CD4-positive, alpha-beta T cell treated with Interleukin-4 for 4 hours (primary cell): ENCODE results near the gene COL15A1.

Source experiments
- DNase-seq: peaks from one replicate; pipeline ENCODE4 v3.0.0-alpha.2; 2020

COL15A1 gene

DNA sequence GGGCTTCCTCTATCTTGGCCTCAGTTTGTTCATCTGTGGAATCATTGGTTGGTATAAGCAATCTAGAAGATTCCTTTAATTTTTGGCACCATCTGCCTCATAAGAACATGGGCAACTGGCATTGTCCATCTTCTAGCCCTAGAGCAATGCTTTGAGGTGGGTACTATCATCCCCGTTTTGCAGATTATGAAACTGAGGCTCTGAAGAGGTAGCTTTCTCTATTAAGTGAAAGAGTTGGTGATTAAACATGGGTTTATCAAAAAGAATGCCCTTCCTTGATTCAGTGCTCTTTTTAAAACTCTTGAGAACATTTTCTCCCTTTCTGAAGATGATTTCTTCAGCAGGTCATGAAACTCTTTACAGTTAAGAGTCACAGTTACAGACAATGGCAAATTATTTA, 118.8 kb downstream of the COL15A1 start:
- no peak for DNase-seq

DNA sequence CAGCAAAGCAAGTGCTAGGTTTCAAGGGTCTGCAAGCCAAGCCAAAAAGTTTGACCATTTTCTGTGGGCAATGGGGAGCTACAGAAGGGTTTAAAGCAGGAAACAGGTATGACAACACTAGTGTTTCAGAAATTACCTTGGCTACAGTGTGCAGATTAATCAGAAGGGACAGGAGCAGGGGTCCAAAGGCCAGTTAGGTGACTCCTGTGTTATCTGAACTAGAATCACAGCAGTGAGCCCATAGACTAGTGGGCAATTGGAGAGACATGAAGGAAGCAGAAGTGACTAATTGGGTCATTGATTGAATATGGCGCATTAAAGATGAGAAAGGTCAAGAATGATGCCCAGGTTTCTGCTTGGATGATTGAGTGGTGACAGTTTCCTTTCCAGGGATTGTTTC, 119.8 kb downstream of the COL15A1 start:
- no peak for DNase-seq

DNA sequence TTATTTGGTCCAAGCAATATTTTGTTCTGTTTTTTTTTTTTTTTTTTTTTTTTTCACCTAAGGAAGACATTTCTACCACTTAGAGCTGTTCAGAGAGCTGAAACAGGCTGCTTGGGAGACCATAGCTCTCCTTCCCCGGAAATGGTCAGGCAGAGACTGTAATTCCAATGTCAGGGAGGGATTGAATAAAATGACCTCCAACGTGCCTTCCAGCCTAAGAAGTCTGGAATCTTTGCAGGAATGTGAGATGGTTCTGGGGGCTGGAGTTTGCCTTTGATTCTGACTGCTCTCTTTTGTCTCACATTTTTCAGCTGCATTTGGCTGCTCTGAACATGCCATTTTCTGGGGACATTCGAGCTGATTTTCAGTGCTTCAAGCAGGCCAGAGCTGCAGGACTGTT, 122.9 kb downstream of the COL15A1 start:
- no peak for DNase-seq

DNA sequence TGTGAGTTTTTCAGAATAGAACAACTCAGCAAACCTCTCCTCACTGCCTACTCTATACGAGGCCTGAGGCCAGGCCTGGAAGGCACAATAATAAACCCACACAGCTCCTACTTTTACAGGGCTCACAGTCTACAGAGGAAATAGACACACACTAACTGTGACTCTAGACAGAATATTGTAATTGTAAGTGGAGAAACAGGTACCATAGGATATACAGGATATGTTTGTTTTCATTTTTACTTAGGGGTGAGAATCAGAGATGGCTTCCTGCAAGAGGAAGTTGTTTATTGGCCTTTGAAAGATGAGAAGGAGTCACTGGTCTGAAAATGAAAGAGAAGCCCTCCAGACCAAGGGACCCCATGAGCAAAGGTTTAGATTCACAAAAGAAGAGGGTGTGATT, 125.4 kb downstream of the COL15A1 start:
- no peak for DNase-seq

DNA sequence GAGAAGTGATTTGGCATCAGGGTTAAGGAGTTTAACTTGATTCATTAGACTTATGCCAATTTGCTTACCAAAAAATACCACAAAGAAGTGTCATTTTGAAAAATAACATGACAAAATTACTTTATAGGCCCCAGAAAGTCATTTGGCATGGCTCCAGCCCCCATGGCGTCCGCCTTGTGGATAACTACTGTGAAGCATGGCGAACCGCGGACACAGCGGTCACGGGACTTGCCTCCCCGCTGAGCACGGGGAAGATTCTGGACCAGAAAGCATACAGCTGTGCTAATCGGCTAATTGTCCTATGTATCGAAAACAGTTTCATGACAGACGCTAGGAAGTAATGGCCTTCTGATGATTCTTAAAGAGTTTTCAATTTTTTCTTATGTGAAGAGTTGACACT, 125.8 kb downstream of the COL15A1 start:
- DNase-seq: no peak

DNA sequence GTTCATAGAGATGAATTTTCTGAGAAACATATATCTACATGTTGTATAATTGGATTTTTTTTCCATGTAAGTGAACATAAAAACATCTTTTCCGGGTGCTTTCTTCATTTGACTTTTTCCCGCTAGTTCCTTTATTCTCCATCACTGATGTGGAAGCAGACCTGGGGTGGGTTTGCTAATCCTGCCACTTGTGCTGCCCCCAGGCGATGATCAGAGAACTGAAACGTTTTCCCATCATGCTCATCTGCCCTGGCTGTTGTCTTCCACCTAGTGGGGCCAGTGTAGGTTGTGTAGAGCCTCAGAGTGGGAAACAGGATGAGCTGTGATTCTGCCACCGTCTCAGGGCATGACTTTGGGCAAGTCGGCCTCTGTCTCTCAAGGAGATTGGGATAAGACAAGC, 127.0 kb downstream of the COL15A1 start:
- DNase-seq: no peak

DNA sequence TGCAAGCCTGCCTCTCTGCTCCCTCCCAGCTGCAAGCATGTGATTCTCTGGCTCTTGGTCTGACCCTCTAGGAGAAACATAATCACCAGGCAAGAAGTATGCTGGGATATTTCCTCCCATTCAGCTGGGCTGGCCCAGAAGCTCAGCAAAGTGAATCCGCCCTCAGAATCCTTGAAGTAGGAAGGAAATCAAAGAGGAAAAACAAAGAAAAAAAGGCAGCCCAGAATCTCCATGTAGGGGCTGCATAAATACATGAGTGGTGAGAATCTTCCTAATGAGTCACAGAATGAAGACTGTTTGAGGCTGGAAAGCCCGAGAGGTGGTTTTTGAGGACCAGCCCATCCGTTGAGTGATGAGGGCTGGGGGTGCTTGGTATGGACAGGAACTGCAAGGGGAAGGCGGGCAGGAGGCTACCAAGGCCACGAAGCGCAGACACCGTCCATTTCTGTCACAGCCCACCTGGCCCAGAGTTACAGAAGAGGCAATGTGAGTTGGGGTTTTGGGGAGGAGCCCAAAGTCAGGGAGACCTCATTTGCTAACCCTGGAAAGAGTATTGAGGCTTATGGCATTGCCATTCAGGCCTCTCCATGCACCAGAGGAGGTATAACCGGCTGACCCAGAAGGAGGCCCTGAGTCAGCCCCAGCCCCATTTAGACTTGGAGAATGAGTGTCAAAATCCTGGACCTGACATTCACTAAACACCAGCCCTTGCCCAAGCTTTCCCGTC, 127.8 kb downstream of the COL15A1 start:
- DNase-seq: no peak

DNA sequence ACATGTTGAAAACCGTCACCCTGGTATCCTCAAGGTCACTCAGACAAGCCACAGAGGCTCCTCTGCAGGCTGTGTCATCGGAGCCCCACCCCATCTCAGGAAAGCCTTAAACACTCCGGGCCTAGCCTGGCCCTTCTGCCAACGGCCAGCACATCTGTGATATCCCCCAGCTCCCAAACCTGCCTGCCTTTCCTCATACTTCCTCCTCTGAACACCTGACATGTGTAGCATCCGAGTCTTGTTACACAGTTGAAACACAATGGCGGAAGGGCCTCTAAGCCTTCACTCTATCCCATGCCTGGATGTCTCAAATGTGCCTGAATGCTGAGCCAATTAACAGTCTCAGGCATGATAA, 128.3 kb downstream of the COL15A1 start:
- DNase-seq: no peak

DNA sequence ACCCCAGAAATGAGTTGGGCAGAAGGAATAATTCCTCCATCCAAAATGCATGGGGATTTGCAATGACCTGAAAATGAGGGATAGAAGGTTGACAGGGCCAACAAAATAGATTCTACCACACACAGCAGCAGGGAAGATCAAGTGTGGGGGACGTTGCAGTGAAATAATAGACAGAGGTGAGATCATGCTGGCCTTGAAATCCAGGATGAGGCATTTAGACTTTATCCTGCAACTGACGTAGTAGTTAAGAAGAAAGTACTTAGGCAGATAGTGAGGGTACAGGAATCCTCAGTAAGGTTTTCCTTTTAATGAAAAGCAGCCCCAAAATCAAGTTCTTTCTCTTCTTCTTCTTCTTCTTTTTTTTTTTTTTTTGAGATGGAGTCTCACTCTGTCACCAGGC, 129.6 kb downstream of the COL15A1 start:
- no peak for DNase-seq

DNA sequence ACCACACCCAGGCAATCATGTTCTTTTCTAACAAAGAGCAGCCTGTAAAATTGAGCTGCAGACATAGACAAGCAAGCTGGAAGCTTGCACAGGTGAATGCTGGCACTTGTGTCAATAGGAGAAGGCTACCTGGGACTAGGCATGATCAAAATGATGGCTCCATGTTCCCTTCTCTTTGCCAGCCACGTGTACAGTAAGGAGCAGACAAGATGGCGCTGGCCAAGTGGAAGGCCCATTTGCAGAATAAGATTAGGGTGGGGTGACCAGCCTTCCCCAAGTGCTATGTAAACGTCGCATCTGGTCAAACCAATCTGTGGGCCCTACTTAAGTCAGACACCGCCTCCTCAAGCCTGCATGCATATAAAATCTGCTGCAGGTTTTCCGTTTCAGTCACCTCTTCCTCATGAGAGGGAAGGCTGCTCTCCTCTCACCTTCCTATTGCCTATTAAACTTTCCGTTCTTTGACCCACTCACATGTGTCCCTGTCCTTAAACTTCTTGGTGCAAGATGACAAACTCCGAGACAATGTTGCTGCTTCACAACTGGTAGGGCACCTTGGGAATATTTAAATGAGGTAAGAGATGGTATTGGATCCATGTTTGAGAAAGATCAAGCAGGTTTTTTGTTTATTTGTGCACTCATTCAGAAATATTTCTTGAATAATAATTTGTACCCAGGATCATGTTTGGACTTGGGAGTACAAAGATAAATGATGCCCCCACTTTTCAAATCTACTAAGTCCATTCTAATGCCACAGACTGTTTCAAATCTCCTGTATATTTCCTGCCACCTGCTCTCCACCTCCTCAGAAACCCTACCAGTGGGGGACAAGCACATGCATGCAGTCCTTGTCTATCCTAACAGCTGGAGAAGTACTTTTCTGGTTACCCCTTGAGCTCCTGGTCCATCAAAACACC, 130.5 kb downstream of the COL15A1 start:
- DNase-seq: no peak

DNA sequence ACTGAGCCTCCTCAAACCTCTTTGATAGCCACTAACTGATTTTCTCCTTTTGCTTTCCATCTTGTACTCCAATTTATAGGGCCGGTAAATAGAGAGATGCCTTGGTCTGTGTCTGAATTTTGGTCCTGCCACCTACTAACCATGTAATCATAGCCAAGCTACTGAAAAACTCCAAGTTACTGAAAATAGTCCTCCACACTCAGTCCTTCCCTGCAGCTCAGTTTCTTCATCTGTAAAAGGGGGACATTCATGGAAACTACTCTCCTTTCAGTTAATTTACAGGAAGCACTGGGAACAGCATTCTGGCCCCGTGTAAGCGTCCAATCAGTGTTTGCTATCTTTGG, 131.2 kb downstream of the COL15A1 start:
- no peak for DNase-seq

DNA sequence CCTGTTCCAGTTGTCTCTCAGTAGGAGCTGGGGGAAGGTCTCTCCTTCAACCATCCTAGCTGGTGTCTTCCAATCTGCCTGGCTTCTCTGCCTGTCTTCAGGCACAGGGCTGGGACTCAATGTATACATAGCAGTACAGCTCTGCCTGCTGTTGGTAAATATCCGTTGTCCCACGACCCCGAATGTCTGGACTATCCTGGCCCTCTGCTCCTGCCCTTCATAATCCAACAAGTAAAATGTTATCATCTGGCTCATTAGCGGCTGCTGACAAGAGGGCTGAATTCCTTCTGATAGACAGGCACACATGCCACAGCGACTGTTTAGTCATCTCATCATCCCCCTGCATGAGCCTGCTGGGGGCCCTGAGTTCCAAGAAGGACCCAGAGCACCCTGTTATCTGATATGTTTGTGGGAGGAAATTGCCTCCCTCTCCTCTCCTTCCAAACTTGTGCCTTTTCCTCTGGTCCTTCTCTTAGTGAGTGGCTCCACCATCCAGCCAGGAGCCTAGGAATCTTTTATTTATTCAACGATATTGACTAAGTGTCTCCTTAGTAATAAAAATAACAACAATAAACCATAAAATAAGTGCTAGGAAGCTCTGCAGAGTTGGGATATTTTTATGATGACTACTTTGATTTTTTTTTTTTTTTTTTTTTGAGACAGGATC, 131.7 kb downstream of the COL15A1 start:
- DNase-seq: no peak

DNA sequence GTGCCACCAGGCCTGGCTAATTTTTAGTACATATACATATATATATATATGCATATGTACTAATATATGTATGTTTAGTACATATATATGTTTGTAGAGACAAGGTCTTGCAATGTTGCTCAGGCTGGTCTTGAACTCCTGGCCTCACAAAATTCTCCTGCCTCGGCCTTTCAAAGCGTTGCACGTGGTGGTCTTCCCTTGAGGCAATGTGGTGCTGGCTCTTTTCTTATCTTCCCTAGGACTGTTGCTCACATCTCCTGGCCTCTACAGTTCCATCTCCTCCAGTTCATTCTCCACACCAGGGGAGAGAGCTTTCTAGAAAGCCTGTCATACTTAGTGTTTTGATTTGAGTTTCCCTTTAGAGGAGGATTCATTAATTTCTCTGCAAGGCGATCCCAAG, 132.3 kb downstream of the COL15A1 start:
- DNase-seq: no peak

DNA sequence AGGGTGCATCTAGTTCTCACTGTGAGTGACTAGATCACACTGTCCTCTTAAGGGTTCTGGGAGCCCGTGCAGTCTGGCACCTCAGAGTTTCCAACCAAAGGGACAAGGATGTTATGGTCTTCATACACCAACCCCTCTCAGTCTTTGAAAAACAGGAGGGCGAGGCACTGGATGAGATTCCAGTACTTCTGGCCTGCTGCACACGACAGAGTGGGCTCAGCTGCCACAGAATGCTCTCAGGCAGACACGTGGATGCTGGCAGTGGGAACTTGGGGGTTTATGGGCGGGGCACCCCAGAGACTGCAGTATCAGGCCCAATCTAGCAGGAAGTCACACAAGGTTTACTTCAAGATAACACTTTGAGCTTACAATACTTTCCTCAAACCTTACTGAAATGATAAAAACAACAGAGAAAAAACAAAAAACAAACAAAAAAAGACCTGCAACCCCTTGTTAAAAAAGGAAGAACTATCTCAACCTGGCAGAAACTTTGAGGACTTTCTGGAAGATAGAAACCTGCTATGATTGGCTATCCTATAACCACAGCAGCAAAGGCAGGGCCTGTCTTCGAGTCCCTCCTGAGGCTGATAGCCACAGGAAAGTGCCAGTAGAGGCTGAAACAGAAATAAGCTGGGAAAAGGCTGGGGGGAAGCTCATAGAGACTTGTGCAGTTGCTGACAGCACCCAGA, 132.9 kb downstream of the COL15A1 start:
- peak; percentile 65 for DNase-seq

DNA sequence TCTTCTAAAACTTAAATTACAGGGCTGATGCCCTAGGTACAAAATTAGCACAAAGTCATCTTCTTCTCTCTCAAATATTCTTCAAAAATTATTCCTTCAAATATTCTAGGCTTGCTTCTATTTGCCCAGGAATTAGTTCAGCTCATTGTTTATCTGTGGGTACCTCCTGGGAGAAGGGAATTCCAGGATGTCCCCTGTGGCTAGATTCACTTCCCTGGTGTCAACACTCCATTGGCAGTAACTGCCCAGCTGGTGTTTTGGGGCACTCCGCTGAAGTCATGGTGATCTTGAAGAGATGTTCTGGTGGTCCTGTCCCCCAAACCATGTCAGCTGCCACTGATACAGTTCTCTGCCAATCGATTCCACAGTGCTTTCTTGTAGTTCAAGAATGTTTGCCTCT, 135.0 kb downstream of the COL15A1 start:
- DNase-seq: no peak

DNA sequence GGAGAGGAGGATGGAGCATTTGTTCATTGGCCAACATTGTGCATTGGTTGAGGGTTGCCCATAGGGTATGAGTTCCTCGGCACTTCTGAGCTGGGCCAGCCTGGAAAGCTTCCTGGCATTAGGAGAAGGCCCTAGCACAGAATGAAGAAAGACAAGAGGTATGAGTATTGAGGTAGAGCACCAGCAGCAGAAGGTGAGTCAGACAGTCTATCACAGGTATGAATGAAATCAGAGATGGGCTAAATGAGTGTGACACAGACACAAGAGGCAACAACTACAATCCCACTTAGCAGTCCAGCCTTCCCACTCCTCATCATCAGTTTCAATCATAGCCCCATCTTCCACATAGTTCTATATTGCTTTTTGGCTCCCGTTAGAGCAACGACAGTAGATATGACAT, 135.8 kb downstream of the COL15A1 start:
- no peak for DNase-seq

DNA sequence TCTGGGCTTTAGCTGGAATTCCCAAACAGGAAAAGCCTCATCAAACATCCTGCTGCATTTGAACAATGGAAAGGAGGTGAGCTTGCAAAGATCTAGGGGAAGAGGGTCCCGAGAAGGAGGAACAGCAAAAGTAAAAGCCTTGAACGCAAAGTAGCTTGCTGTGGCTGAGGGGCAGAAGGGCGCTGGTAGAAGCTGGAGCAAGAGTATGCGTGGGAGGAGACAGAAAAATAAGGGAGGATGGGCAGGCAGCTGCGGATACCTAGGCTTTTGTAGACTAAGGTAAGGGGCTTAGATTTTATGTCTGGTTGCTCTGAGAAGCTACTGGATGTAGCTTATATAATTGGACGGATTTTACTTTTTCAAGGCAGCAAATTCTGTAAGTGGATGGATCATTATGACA, 139.3 kb downstream of the COL15A1 start:
- no peak for DNase-seq

DNA sequence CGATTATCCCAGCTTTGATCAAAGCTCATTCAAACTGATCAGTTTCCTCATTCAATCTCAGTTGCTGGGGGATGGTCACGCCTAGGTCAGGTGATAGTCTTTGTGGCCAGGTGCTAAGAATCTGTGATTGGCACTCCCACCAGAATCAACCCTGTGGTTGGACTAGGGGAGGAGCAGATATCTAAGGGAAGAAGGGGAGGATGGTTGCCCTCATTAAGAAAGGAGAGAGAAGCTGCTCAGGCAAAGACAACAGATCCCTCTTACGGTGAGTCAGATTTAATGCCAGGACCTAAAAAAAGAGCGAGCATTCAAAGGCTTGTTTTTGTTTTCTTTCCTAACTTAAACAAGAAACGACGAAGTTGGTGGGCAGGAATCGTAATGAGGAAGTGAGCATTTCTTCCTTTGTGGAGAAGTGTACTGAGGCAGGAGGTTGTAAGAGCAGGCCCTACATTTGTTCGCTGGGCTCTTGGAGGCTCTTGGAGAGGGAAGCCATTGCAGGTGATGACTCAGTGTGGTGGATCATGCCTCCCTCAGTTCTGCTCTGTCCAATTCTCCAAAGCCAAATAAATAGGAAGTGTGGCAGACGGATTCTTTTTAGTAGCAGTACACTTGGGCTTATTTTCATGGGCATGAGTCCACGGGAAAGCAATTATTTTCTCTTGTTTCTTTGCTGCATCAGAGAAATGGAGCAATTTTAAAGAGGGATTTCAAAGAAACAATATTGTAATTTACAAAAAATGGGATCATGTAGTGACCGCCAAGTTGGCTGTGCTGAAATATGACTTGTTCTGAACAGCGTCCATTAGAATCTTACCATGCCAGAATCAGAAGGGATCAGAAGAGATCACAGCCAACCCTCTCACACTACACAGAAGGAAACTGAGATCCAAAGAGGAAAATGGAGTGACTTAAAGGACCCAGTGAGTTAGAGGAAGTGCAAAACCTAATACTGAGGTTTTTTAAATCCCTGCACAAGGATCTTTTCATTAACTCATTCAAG, 142.5 kb downstream of the COL15A1 start:
- DNase-seq: no peak

DNA sequence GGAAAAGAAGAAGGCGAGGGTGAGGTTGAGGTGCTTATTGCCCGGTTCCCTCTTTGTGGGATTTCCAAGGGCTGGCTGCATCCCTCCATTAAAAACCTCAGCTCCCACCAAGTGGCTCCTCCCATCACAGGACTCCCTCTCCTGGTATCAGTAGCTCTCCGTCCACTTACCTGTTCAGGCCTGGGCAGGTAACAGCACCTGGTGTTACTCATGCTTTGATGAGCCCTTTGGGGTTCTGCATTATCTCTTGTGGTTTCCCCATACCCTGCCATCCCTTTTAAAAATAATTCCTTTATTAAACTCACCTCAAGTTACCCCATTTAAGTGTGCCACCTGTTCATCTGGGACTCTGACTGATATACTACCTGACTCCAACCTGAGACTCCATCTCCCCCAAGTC, 143.8 kb downstream of the COL15A1 start:
- no peak for DNase-seq

DNA sequence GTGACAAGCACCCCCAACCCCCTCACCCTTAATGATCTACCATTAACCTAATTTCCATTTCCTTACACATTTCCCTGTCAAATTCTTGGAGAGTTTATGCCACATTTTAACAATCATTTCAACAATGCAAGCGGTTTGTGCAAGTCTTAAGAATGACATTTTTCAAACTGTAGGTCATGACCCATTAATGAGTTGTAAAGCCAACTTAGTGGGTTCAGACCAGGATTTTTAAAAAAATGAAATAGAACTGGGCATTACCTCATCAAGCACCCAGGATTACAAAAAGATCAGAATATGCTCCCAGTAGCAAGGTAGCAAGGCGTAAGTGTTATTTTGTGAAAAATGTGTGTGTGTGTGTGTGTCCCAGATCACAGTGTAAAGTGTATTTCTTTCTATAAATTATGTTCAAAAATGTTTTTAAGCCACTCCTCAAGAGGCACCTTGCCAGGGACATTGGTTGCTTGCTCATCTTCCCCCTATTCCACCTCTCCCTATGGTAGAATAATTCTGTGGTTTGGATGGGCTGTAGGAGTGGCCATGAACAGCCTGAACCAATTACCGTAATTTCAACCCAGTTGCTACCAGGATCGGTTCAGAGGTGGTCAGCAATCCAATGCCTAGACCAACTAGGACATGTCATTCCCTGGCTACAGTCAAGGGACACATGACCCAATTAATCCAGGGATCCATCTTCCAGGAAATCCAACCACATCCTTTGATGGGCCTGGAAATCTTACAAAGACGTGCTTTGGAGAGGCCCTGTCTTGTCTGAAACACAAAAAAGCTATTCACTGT, 146.8 kb downstream of the COL15A1 start:
- no peak for DNase-seq
